Hindlimb muscle (tissue), 1 donor: ENCODE measurements around the gene ZNF274. TPM values are rescaled to one million over a fixed set of nuclear protein-coding genes. Genes with fewer than 3 reads are reported as not detected.
"Not testable (repeated sequence)": the region's sequence is repeated elsewhere in the genome, so short reads cannot be mapped to it uniquely, and the experiment has no call there.

ENCODE experiments used
- DNase-seq: peaks from one replicate; pipeline ENCODE4 v3.0.0-alpha.2; 2013
- polyA plus RNA-seq: library from polyadenylated mRNA; unstranded; fragments of 120-200 nt; gene quantifications from one replicate; pipeline ENCODE4 v1.2.1, GENCODE V29; 2013; ENCODE audit not compliant: insufficient read length

ZNF274 gene
- polyA plus RNA-seq, result 11.5 TPM

GRCh38 chr19:58182989-58183816 lies at the start of gene ZNF274:
TSS of gene ZNF274 (plus strand) at chr19:58183061. CDS start at chr19:58183966, 905 bp downstream.
- peak; percentile 92 for DNase-seq

- DNase-seq, result no peak
These were observed 48.6 kb upstream of the ZNF274 start for GRCh38 chr19:58134244-58134643.

GRCh38 chr19:58145849-58146248 lies 37.0 kb upstream of the ZNF274 start:
- DNase-seq, result no peak

GRCh38 chr19:58147475-58147874 lies 35.4 kb upstream of the ZNF274 start:
- not testable (repeated sequence) for DNase-seq

DNA sequence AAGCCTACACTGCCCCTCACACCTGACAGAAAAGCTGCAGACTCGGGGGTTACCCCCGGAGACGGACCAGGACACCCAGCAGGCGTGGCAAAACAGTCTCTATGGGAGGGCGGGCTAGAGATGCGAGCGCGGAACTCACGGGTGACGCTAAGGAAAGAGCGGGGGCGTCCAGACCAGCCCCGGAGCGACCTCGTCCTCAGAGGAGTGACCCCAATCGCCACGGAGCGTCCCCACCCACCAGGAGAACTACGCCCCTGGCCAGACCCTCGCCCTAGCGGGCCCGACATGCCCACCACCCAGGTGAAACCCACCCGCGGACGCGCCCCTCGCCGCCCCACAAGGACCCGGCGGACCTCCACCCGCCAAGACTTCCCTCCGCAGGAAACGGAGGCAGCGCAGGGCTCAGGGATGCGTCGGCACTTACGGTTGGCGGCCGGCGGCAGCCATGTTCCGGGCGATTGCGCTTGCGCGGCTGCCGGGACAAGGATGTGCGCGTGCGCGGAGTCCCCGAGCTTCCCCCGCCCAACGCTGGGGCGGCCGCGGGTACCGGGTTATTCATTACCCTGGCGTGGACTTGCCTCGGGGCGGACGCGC lies 32.4 kb upstream of the ZNF274 start, which contains the start of gene ZNF329:
ZNF329 (minus strand) TSS at position 462 of the 594 bp plus-strand sequence. CDS start 21,286 bp downstream, outside the sequence.
- DNase-seq, result peak; percentile 86

DNA sequence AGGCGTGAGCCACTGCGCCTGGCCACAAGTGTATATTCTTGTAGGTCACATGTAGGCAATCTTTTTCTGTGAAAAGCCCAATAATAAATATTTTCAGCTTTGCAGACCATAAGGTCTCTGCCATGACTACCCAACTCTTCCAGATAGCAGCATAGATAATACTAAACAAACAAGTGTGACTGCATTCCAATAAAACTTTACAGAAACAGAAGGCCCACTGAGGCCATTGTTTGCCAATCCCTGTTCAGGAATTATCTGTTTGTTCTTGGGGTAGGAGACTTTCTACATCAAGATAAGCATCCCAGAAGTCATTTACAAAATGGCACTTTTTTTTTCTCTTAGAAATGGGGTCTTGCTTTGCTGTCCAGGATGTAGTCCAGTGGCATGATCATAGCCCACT lies 29.5 kb upstream of the ZNF274 start:
- DNase-seq, result no peak

DNA sequence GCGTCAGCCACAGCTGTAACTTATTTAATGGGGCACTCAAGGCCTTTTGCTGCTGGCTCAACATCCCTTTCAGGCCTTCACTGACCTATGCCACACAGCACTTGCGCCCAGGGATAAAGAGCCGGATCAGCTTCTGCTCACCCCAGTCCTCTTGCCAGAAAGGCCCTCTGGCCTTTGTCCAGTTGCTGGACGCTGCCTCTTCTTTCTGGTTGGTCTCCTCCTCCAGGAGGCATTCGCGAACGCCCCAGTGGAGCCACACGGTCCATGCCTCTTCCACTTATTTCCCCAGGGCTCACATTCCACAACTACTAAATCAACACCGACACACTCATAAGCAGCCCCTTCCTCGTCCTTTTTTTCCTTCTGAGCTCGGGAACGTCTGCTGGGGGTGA lies 28.6 kb upstream of the ZNF274 start:
- DNase-seq, result peak; percentile 29

DNA sequence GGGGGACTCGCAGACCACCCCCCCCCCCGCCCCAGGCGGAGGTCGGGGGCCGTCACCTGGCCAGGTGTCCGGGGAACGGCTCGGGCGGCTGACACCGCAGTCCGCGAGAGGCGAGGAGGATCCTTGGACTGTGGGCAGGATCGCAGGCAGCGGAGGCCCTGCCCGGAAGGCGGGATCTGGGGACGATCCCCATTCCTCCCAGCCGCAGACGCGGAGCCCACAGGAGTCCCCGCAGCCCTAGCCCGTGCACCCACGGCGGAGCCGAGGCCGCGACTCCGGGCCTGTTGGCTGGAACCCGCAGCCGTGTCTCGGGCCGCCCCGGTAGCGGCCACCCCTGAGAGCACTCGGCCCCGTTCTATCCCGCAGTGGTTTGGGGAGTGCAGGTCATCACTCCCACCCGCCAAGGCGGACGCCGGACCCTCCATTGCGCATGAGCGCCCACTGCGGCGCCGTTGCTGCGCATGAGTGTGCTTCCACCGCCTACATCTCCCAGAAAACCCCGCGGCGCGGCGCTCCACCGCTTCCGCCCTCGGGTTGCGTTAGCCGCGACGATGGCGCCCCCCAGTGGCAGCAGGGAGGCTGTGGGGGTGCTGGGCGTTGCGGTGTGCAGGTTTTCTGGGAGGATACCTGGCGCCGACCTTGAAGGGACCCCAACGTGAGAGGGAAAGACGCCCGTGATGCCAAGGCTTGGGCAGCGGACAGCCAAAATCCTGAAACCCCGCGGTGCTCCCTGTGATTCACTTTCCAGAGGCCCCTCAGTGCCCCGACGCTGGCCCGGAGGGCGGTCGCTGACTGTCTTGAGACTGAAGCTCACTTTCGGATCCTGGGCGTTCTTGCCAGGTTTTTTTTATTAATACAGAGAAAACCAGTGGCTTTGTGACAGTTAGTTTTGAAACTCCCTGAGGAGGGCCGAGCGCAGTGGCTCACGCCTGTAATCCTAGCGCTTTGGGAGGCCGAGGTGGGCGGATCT lies 27.9 kb upstream of the ZNF274 start:
- DNase-seq, result peak; percentile 98

DNA sequence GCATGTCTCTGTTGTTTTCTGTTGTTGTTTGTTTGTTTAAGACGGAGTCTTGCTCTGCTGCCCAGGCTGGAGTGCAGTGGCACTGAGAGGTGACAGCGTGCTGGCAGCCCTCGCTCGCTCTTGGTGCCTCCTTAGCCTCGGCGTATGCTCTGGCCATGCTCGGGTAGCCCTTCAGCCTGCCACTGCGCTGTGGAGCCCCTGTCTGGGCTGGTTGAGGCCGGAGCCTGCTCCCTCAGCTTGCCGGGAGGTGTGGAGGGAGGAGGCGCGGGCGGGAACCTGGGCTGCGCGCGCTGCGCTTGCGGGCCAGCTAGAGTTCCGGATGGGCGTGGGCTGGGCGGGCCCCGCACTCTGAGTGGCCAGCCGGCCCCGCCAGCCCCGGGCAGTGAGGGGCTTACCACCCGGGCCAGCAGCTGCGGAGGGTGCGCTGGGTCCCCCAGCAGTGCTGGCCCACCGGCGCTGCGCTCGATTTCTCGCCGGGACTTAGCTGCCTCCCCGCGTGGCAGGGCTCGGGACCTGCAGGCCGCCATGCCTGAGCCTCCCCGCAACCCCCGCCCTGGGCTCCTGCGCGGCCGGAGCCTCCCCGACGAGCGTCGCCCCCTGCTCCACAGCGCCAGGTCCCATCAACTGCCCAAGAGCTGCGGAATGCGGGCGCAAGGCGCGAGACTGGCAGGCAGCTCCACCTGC lies 25.7 kb upstream of the ZNF274 start:
- no peak for DNase-seq

- no peak for DNase-seq
These were observed 16.6 kb upstream of the ZNF274 start for GRCh38 chr19:58166268-58166667.

DNA sequence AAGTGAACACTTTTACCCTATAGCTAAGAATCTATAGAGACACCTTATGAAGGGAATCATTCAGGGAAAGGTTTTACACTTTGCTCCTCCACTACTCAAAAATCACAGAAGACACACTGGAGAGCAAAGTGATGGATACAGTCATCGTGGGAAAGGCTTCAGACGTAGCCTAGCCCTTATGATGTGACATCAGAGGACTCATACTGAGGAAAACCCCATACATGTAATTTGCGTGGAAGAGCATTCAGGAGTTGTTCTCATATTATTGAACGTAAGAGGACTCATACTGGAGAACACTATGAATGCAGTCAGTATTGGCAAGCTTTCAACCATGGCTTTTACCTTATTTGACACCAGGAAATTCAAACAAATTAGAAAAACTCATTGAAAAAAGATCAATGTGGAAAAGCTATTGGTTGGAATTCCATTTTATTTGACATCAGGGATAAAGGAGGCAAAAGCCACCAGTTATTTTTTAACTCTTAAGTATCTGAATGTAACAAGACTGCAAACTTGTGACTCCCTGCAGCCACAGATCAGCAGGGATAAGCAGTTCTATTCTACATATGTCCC lies 16.1 kb upstream of the ZNF274 start:
- DNase-seq, result no peak

DNA sequence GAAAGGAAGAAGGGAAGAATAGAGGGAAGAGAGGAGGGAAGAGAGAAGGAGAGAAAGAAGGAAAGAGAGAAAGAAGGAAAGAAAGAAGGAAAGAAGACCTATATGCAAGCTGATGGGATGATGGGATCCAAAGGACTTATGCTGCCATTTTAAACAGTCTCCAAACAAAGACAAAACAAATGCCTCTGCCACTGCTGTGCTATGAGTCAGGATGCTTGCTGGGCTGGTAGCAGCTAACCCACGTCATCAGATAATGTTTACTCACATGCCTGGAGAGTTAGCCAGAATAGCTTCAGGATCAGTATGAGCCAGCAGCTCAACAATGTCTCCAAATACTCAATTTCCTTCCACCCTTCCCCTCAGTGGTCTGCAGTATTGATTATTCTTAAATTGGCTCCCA lies 12.0 kb upstream of the ZNF274 start:
- no peak for DNase-seq

DNA sequence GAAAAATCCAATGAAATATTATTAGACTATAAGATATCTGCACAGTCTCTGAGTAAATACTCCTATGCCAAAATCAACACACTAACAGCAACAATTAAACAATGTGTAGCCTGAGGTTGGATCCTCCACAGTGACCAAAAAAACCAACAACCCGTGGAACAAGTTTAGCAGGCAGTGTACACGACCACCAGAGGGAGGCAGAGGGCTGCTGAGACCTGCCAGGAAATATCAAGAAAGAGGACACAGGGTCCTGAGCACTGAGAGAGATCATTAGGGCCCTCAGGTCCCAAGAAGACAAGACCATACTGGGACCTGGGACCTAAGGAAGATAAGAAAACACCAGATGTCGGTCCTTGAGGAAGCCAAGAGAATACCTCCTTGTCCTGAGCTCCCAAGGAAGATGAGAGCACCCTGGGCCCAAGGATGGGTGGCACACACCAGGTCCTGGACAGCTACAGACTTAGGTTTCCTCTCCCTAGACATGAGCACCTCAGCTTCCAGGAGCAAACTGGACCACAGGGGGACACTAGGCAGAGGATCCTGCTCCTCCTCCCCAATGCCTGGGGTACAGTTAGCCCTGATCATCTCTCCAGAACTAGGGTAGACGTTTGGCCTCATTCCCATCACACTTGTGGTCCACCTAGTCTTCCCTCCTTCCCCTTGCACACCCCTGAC lies 822 bp upstream of the ZNF274 start:
- DNase-seq, result no peak

DNA sequence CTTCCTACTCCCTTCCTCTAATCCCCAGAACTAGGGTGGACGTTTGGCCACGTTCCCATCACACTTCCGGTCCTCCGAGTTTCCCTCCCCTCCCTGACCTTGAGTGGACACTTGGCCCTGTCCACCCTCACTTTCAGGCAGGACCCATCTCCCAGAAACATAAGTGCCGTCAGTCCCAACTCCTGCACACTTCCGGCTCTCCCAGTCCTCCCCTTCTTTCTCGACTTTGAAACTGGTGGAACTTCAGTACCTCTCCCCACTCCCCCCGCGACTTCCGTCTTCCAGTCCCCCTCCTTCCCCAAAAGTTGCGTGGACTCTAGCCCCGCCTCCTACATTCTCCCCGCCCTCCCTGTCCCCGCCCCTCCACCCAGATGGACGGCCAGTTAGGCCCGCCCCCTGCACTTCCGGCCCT lies 278 bp upstream of the ZNF274 start:
- DNase-seq, result no peak

GRCh38 chr19:58183817-58184215 lies 955 bp downstream of the ZNF274 start:
- no peak for DNase-seq

- DNase-seq, result no peak
These were observed 14.2 kb downstream of the ZNF274 start for GRCh38 chr19:58196901-58197616.

- no peak for DNase-seq
These were observed 21.1 kb downstream of the ZNF274 start for GRCh38 chr19:58203814-58204475.

DNA sequence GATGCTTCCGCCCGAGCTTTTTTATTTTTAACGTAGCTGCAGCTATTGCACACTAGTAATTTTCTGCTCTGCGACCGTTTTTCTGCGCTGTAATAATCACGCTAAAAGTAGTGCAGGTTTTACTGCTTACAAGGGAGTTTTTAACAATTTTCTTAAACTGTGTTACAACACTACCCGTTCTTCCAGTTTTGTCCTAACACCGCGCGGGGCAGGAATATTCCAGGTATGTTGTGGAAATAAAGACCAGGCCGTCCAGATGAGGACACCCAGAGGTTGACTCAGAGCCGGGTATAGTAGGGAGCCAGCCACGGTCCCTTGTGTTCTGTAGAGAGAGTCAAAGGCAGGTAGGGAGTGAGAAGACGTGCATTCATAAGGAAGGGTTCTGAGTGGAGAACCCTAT lies 21.7 kb downstream of the ZNF274 start:
- no peak for DNase-seq

- no peak for DNase-seq
These were observed 26.7 kb downstream of the ZNF274 start for GRCh38 chr19:58209577-58209976.
